SK-N-SH (cell line): Measurements from ENCODE around the gene MMP14. TPM values are rescaled to one million over a fixed set of nuclear protein-coding genes. Genes with fewer than 3 reads are reported as not detected.

Experiments
- CTCF ChIA-PET: fragments of 300-600, 350-600 bp; formaldehyde crosslinking; extraction: SDS; loops from one replicate; lab custom pipeline; 2021; lab: Yijun Ruan, JAX
- POLR2A ChIA-PET: fragments of 350-600 bp; sonication (Branson Sonifier 250); formaldehyde crosslinking; extraction: SDS; loops from one replicate; lab custom pipeline; 2020; ENCODE audit warnings: antibody characterized with exemption, inconsistent platforms; lab: Yijun Ruan, JAX
- DNase-seq: peaks from one replicate; pipeline ENCODE4 v3.0.0; 2012
- H2AFZ ChIP-seq: fragments of 200-600 bp; sonication (generic); 2 replicates; pipeline ENCODE4 v1.8.1; 2016; ENCODE audit warnings: antibody characterized with exemption, mild to moderate bottlenecking, low read depth
- H3F3A ChIP-seq: fragments of 200-600 bp; sonication (generic); replicated peaks from 2 replicates; pipeline ENCODE3; 2016; ENCODE audit warnings: antibody characterized with exemption, mild to moderate bottlenecking; ENCODE audit not compliant: insufficient read depth
- H3K27ac ChIP-seq, 2 experiments: fragments of 200-500 bp in 1 of 2; fragments of 200-600 bp in 1 of 2; sonication (Bioruptor generic) in 1 of 2; sonication (generic), shearing (Covaris generic) in 1 of 2; 2 replicates each; pipeline versions ENCODE4 v1.5.1 to v1.6.1; 2014 to 2016; ENCODE audit warnings: low read depth in 2 of 2, inconsistent platforms in 1 of 2, low read length in 1 of 2, mild to moderate bottlenecking in 1 of 2, mixed read lengths in 1 of 2
- H3K27me3 ChIP-seq: fragments of 200-600 bp; sonication (generic), shearing (Covaris generic); 2 replicates; pipeline ENCODE4 v1.6.1; 2016; ENCODE audit warnings: mixed run types; ENCODE audit not compliant: insufficient read depth
- H3K36me3 ChIP-seq, 2 experiments: fragments of 200-500 bp in 1 of 2; fragments of 200-600 bp in 1 of 2; sonication (Bioruptor generic) in 1 of 2; sonication (generic) in 1 of 2; replicated peaks in 1 of 2; 2 replicates each; pipeline versions ENCODE3 to v1.5.1; 2014 to 2016; ENCODE audit warnings: low read length in 1 of 2, mild to moderate bottlenecking in 1 of 2; ENCODE audit not compliant: insufficient read depth in 2 of 2, control insufficient read depth in 1 of 2
- H3K4me1 ChIP-seq, 2 experiments: fragments of 200-500 bp in 1 of 2; fragments of 200-600 bp in 1 of 2; sonication (Bioruptor generic) in 1 of 2; sonication (generic), shearing (Covaris generic) in 1 of 2; 2 replicates each; pipeline versions ENCODE4 v1.5.1 to v1.6.1; 2014 to 2016; ENCODE audit warnings: low read depth in 1 of 2, low read length in 1 of 2, mixed run types in 1 of 2; ENCODE audit not compliant: insufficient read depth in 2 of 2, control insufficient read depth in 1 of 2
- H3K4me2 ChIP-seq: fragments of 200-600 bp; sonication (generic), shearing (Covaris generic); 2 replicates; pipeline ENCODE4 v1.6.1; 2017; ENCODE audit warnings: mixed run types
- H3K4me3 ChIP-seq, 2 experiments: fragments of 200-500 bp in 1 of 2; fragments of 200-600 bp in 1 of 2; sonication (Bioruptor generic) in 1 of 2; sonication (generic), shearing (Covaris generic) in 1 of 2; 2 replicates each; pipeline versions ENCODE4 v1.5.1 to v1.8.1; 2014 to 2016; ENCODE audit warnings: low read depth in 2 of 2, inconsistent platforms in 1 of 2, low read length in 1 of 2, mild to moderate bottlenecking in 1 of 2, mixed read lengths in 1 of 2, moderate library complexity in 1 of 2
- H3K79me2 ChIP-seq: fragments of 200-600 bp; sonication (generic); 2 replicates; pipeline ENCODE4 v1.8.1; 2017; ENCODE audit warnings: mild to moderate bottlenecking; ENCODE audit not compliant: insufficient read depth
- H3K9ac ChIP-seq: fragments of 200-600 bp; sonication (generic); 2 replicates; pipeline ENCODE4 v1.6.1; 2017; ENCODE audit warnings: mixed run types
- H3K9me2 ChIP-seq: fragments of 200-600 bp; sonication (generic); 2 replicates; pipeline ENCODE4 v1.6.1; 2017; ENCODE audit warnings: mixed run types
- H3K9me3 ChIP-seq: fragments of 200-600 bp; sonication (generic); 2 replicates; pipeline ENCODE4 v1.6.1; 2017; ENCODE audit warnings: mixed run types, mild to moderate bottlenecking, moderate library complexity
- H4K20me1 ChIP-seq: fragments of 200-600 bp; sonication (generic); 2 replicates; pipeline ENCODE4 v1.6.1; 2017; ENCODE audit warnings: mild to moderate bottlenecking, mixed run types; ENCODE audit not compliant: insufficient read depth
- CTCF ChIP-seq: fragments of 200-600 bp; sonication (generic); IDR thresholded peaks from 2 replicates; pipeline ENCODE4 v1.6.1; 2017; ENCODE audit warnings: antibody characterized with exemption, mild to moderate bottlenecking, moderate library complexity
- FOSL2 ChIP-seq: IDR thresholded peaks from 2 replicates; pipeline ENCODE4 v1.4.0; 2012; ENCODE audit warnings: low read depth, mild to moderate bottlenecking, moderate library complexity, borderline replicate concordance
- MEF2A ChIP-seq: IDR thresholded peaks from 2 replicates; pipeline ENCODE4 v1.4.0; 2012; ENCODE audit warnings: low read depth, borderline replicate concordance
- NRF1 ChIP-seq: IDR thresholded peaks from 2 replicates; pipeline ENCODE4 v1.6.1; 2012; ENCODE audit warnings: low read depth, mild to moderate bottlenecking, low read length
- POLR2AphosphoS5 ChIP-seq: IDR thresholded peaks from 2 replicates; pipeline ENCODE4 v1.6.1; 2012; ENCODE audit warnings: low read depth, low read length
- RAD21 ChIP-seq: IDR thresholded peaks from 2 replicates; pipeline ENCODE4 v1.6.1; 2012; ENCODE audit warnings: mild to moderate bottlenecking, low read length
- RFX5 ChIP-seq: IDR thresholded peaks from 2 replicates; pipeline ENCODE4 v1.6.1; 2012; ENCODE audit warnings: mild to moderate bottlenecking, improper control_type of control experiment, low read length
- SMC3 ChIP-seq: IDR thresholded peaks from 2 replicates; pipeline ENCODE4 v1.6.1; 2012; ENCODE audit warnings: low read depth, low read length, improper control_type of control experiment
- TAF1 ChIP-seq: IDR thresholded peaks from 2 replicates; pipeline ENCODE4 v1.6.1; 2012; ENCODE audit warnings: low read depth, mild to moderate bottlenecking, low read length, moderate library complexity, borderline replicate concordance
- TEAD4 ChIP-seq: IDR thresholded peaks from 2 replicates; pipeline ENCODE4 v1.4.0; 2012; ENCODE audit warnings: mild to moderate bottlenecking, borderline replicate concordance; ENCODE audit not compliant: insufficient read depth
- USF2 ChIP-seq: fragments of 150-350 bp; IDR thresholded peaks from 2 replicates; pipeline ENCODE4 v1.6.1; 2017; ENCODE audit warnings: antibody characterized with exemption, low read length, low read depth, borderline replicate concordance
- YY1 ChIP-seq: IDR thresholded peaks from 2 replicates; pipeline ENCODE4 v1.4.0; 2012; ENCODE audit warnings: low read depth, mild to moderate bottlenecking
- WGBS: methylation state at CpG from one replicate; pipeline ENCODE4 v1.1.6; 2017; ENCODE audit warnings: low lambda C conversion rate; 5-methylcytosine and 5-hydroxymethylcytosine counted together
- polyA plus RNA-seq, 3 experiments: library from polyadenylated mRNA; depleted of rRNA; stranded (reverse); fragments of >200 nt; gene quantifications; 2 replicates each; pipeline ENCODE4 v1.2.3, GENCODE V29; 2012
- TF ChIP-seq, protein P1 (sequence below): IDR thresholded peaks from 2 replicates; pipeline ENCODE4 v1.4.0; 2012; ENCODE audit warnings: low read depth, borderline replicate concordance

The MMP14 gene
- 139 and 142 TPM in 2 replicates for polyA plus RNA-seq (2012; rRNA removed)
- polyA plus RNA-seq (2012; cell fraction: cytosol; rRNA removed), result 63.7 and 87.9 TPM in 2 replicates
- 217 and 306 TPM in 2 replicates for polyA plus RNA-seq (2012; cell fraction: nucleus; rRNA removed)

DNA sequence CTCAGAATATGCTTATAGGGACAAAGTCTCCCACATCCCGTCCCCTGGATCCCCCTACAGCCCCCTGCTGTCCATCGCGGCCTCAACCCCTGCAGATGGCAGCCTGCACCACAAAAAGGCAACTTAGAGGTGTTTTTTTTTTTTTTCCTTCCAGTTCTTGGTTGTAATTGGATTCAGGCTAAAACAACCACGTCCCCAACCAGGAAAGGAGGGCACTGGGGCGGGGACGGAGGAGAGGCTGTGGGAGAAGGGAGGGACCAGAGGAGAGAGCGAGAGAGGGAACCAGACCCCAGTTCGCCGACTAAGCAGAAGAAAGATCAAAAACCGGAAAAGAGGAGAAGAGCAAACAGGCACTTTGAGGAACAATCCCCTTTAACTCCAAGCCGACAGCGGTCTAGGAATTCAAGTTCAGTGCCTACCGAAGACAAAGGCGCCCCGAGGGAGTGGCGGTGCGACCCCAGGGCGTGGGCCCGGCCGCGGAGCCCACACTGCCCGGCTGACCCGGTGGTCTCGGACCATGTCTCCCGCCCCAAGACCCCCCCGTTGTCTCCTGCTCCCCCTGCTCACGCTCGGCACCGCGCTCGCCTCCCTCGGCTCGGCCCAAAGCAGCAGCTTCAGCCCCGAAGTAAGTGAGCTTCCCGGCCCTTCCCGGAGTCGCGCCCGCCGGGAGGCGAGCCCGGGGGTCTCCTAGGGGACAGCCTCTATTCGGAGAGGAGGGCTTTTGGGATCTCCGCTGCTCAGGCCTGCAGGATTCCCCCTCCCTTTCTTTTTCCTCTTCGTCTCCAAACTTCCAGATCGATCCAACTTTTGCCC, at the start of gene MMP14:
Gene MMP14, plus strand, starts transcription at position 285 of the 813 bp plus-strand sequence. Its CDS starts 233 bp downstream, at position 518.
- DNase-seq, result peak; percentile 71
- peak within 1 kb of the TSS in 1 of 2 experiments; percentile 64; a peak in 2 of 4 replicates for H3K27ac ChIP-seq
- peaks cover 12% of the 10 kb centered on the region for H3F3A ChIP-seq
- H4K20me1 ChIP-seq, result no peaks in the 10 kb centered on the region
- peak within 1 kb of the TSS; percentile 43; the same call in 1 of the 2 replicates for H2AFZ ChIP-seq
- H3K36me3 ChIP-seq, result peaks cover 19 to 23% of the 10 kb centered on the region in 2 experiments
- WGBS, result 47% methylated on average over 30 of the region's 46 CpGs
- no peaks in the 10 kb centered on the region for H3K27me3 ChIP-seq
- peak within 1 kb of the TSS; percentile 88 for H3K9ac ChIP-seq
- H3K9me3 ChIP-seq, result no peaks in the 10 kb centered on the region
- H3K4me3 ChIP-seq, result peak within 1 kb of the TSS; percentile 54 to 71
- H3K4me2 ChIP-seq, result peak within 1 kb of the TSS; percentile 76
- POLR2A ChIA-PET, result interaction anchor here (1.1 to 2.6 kb wide), 2 partner anchors 10 to 12 kb away, joined by 3 to 12 read pairs; no protein-coding TSS in a partner anchor
- TF ChIP-seq RAD21, result peak; percentile 45
- no peak for TF ChIP-seq YY1
- TF ChIP-seq MEF2A, result no peak
- TF ChIP-seq, protein P1, sequence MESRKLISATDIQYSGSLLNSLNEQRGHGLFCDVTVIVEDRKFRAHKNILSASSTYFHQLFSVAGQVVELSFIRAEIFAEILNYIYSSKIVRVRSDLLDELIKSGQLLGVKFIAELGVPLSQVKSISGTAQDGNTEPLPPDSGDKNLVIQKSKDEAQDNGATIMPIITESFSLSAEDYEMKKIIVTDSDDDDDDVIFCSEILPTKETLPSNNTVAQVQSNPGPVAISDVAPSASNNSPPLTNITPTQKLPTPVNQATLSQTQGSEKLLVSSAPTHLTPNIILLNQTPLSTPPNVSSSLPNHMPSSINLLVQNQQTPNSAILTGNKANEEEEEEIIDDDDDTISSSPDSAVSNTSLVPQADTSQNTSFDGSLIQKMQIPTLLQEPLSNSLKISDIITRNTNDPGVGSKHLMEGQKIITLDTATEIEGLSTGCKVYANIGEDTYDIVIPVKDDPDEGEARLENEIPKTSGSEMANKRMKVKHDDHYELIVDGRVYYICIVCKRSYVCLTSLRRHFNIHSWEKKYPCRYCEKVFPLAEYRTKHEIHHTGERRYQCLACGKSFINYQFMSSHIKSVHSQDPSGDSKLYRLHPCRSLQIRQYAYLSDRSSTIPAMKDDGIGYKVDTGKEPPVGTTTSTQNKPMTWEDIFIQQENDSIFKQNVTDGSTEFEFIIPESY, result no peak
- peak; percentile 32; the same call in 1 of the 2 replicates for TF ChIP-seq SMC3
- TF ChIP-seq CTCF, result peak; percentile 52
- TF ChIP-seq POLR2AphosphoS5, result peak; percentile 72
- peak; percentile 49; the same call in 1 of the 2 replicates for TF ChIP-seq TAF1
- CTCF ChIA-PET, result interaction anchor here (0.8 to 6.4 kb wide), 6 partner anchors 10 to 17 kb away, joined by 3 to 59 read pairs (median 26); no protein-coding TSS in a partner anchor
- no peaks in the 10 kb centered on the region for H3K9me2 ChIP-seq
- H3K79me2 ChIP-seq, result peaks cover 48% of the 10 kb centered on the region
- H3K4me1 ChIP-seq, result peaks cover 0 to 10% of the 10 kb centered on the region in 2 experiments; a peak in 1 of 4 replicates

- POLR2A ChIA-PET, result no interaction called here
- DNase-seq, result no peak
- Histone ChIP-seq H3F3A (no peaks in the 10 kb centered on the region), H3K4me1 (no peaks in the 10 kb centered on the region), H3K27ac (no peak overlapping the region), H3K9ac (no peak overlapping the region), H3K4me2 (no peak overlapping the region), H3K36me3 (no peaks in the 10 kb centered on the region), H3K9me2 (no peaks in the 10 kb centered on the region), H2AFZ (no peak overlapping the region; the same call in 1 of the 2 replicates), H4K20me1 (no peaks in the 10 kb centered on the region), H3K79me2 (no peaks in the 10 kb centered on the region), H3K27me3 (no peaks in the 10 kb centered on the region), H3K9me3 (no peaks in the 10 kb centered on the region), H3K4me3 (no peak overlapping the region)
- CTCF ChIA-PET, result no interaction called here
- WGBS, result 25% methylated on average over 4 of the region's 4 CpGs
- TF ChIP-seq RAD21 (no peak), POLR2AphosphoS5 (no peak), TAF1 (no peak), CTCF (no peak), FOSL2 (no peak), NRF1 (no peak), TEAD4 (no peak), USF2 (no peak), MEF2A (no peak), RFX5 (no peak), YY1 (no peak)
- TF ChIP-seq, protein P1, result no peak
Observed at GRCh38 chr14:22786685-22787084, 49.7 kb upstream of the MMP14 start.
